Stimulated activated naive CD8-positive, alpha-beta T cell treated with anti-CD3 and anti-CD28 coated beads, Interleukin-15, Interleukin-2, amounts not matched to agents 100 ng/mL and 50 ng/mL, for 24 hours (primary cell): Measurements from ENCODE around the gene FOXP4.

ENCODE experiments used
- H3K27ac Mint-ChIP-seq: one replicate; pipeline ENCODE4 v1.8.0; 2021; ENCODE audit warnings: mild to moderate bottlenecking, mixed read lengths
- H3K27me3 Mint-ChIP-seq: one replicate; pipeline ENCODE4 v1.8.0; 2021; ENCODE audit warnings: mixed read lengths
- H3K36me3 Mint-ChIP-seq: one replicate; pipeline ENCODE4 v1.8.0; 2021; ENCODE audit warnings: low read depth, mixed read lengths
- H3K4me1 Mint-ChIP-seq: one replicate; pipeline ENCODE4 v1.8.0; 2021; ENCODE audit warnings: low read depth, mixed read lengths
- H3K4me3 Mint-ChIP-seq: one replicate; pipeline ENCODE4 v1.8.0; 2021; ENCODE audit warnings: mild to moderate bottlenecking, mixed read lengths
- H3K9me3 Mint-ChIP-seq: one replicate; pipeline ENCODE4 v1.8.0; 2021; ENCODE audit warnings: mixed read lengths

FOXP4 gene

DNA sequence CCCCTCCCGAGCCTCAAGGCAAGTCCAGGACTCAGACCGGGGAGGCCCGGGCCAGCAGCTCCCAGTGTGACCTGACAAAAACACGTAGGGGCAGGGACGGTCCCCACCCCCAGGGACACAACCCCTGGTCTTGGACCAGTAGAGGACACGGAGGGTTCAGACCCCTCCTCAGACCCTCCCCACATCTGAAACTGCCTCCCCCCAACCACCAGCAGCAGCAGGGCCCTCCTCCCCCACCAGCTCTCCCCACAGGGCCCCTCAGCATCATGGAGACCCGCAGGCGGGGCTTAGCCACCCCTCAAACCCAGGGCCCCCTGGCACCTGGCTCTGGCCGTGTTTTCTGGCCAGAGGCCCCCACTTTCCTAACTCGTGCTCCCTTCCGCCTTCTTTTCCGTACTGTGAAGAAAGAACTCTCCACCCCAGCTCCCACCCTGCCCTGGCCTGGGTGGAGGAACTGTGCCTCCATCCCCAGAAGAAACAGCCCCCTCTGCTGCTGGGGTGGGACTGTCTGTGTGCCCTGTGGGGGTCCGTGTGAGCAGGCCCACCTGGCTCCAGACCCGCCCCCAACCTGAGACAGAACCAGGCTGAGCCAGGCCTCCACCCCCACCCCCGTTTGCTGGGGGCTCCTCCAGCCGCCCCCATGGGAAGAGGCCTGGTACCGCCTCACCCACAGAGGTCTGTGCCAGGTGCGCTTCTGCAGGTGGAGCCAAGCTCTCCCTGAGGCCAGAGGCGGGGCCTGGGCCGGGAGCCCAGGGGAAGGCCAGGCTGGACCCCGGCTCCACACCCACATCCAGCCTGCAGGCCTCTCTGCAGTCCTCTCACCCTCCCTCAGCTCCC lies 53.1 kb downstream of the FOXP4 start:
- Mint-ChIP-seq H3K27ac (no peak overlapping the region), H3K9me3 (no peaks in the 10 kb centered on the region)

DNA sequence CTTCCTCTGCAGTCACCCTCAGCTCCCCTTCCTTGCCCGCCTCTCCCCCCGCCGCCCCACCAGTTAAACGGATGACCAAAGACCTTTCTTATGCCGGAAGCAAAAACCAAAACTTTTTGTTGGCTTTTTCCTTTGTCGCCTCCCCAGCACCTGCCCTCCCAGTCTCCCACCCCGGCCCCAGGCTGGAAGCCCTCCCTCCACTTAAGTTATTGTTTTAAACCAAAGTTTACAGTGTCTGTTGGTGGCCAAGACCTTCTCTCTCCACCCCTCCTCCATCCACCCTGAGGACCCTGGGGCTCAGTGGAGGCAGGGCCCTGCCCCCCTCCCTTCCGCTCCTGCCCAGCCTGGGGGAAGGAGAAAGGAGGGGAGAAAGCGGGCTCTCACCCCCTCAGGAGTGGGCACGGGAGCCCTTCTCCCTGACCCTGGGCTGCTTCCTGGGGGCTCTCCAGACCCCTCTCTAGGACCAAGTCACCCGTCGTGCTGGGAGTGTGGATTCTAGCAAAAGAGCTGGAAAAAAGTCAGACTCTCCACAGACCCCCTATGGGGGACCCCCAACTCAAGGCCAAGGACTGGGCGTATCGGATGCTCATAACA lies 53.8 kb downstream of the FOXP4 start:
- Mint-ChIP-seq H3K27ac (no peak overlapping the region), H3K36me3 (no peaks in the 10 kb centered on the region), H3K9me3 (no peaks in the 10 kb centered on the region), H3K4me1 (no peaks in the 10 kb centered on the region), H3K4me3 (no peak overlapping the region), H3K27me3 (peaks cover 7% of the 10 kb centered on the region)

More for the DNA sequence above, 53.1 kb downstream of the FOXP4 start:
- Mint-ChIP-seq H3K4me1 (no peaks in the 10 kb centered on the region), H3K27me3 (peaks cover 7% of the 10 kb centered on the region), H3K36me3 (no peaks in the 10 kb centered on the region), H3K4me3 (no peak overlapping the region)

DNA sequence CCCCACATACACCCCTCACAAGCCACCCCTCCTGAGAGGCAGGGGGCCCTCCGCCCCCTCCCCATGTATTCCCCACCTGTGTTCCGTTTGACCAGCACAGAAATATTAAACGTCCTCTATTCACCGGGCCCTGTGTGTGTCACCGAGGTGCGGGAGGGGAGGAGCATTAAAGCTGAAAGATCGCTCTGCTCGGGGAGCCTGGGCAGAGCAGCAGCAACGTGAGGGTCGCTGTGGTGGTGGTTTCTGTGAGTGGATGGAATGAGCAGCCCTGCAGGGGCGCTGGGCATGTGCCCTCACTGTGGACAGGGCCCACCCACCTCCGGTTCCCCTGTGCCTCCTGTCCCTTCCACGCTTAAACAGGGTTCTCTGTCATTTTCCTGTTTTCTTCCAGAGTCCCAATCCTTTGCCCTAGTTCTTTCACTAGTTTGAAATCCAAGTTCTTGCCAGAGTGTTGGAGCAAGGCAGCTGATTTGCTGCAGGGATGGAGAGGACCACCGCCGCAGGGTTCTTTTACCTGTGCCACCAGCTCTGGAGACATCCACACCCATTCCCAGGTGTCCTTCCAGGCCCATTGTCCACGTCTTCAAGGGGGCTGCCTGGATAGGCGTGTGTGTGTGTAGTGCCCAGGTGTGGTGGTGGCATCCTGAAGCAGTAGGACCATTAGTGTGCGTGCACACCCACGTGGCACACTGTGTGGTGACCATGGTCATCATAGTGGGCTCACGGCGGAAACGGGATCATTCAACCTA lies 54.5 kb downstream of the FOXP4 start:
- Mint-ChIP-seq H3K27me3 (peaks cover 7% of the 10 kb centered on the region), H3K4me1 (no peaks in the 10 kb centered on the region), H3K9me3 (no peaks in the 10 kb centered on the region), H3K4me3 (no peak overlapping the region), H3K36me3 (no peaks in the 10 kb centered on the region), H3K27ac (no peak overlapping the region)

DNA sequence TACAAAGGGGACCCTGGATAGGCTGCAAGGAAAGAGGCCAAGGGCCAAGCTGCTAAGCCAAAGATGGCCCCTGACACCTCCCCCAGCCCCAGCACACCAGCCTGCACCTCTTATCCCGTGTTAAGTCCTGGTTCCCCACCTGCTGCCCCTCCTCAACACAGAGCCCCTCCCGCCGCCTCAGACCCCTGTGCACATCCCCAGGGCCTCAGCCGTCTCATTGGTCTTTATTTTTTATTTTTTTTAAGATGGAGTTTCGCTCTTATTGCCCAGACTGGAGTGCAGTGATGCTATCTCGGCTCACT lies 55.0 kb downstream of the FOXP4 start:
- H3K9me3 Mint-ChIP-seq, result no peaks in the 10 kb centered on the region
- H3K36me3 Mint-ChIP-seq, result no peaks in the 10 kb centered on the region
- H3K4me1 Mint-ChIP-seq, result no peaks in the 10 kb centered on the region
- H3K4me3 Mint-ChIP-seq, result no peak overlapping the region
- H3K27ac Mint-ChIP-seq, result no peak overlapping the region
- H3K27me3 Mint-ChIP-seq, result peaks cover 7% of the 10 kb centered on the region

DNA sequence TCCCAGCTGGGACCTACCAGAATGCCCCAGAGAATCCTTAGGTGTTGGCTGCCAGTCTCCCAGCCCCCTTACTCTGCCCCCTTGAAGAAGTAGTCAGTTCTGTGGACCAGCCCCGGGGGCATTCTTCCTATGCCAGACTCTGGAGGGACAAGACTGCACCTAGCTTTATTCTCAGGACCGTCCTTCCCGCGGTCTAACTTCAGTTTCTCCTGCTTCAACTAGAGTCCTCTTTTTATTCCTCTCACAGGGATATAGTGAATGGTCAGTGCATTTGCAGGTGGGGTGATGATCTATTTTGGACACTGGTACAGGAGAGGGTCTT lies 56.2 kb downstream of the FOXP4 start:
- Mint-ChIP-seq H3K4me1 (no peaks in the 10 kb centered on the region), H3K4me3 (no peak overlapping the region), H3K36me3 (no peaks in the 10 kb centered on the region), H3K27ac (no peak overlapping the region), H3K27me3 (peaks cover 7% of the 10 kb centered on the region), H3K9me3 (no peaks in the 10 kb centered on the region)

DNA sequence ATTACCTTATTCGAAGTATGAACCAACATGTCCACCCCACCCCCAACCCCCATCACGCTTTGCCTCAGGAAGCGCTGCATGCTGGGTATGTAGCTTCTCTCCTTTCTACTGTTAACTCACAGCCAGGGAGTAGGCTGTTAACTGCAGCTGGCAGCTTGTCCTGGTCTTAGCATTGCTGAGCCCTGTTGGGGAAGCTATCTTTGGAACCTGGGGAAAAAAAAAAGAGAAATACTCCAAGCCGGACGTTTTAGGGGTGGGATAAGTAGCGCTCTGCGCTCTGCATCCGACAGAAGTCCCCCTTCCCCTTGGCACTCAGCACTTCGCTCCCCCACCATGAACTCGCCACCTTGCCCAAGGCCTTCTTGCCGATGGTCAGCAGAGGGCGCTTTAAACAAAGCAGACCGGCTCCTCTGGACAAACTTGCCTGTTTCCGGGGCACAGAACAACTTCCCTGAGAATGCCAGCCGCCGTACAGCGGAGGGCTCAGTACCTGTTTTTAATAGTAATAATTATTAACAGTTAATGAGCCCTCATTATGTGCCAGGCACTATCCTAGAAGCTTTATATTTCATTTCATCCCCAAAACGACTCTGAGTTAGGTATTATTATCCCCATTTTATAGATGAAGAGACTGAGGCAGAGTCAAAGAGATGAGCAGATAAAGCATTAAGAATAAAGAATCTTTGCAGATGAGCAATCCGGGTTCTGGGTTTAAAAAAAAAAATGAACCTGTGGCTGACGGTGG lies 56.9 kb downstream of the FOXP4 start:
- Mint-ChIP-seq H3K36me3 (no peaks in the 10 kb centered on the region), H3K9me3 (no peaks in the 10 kb centered on the region), H3K27ac (no peak overlapping the region), H3K27me3 (peaks cover 7% of the 10 kb centered on the region), H3K4me3 (no peak overlapping the region), H3K4me1 (no peaks in the 10 kb centered on the region)

DNA sequence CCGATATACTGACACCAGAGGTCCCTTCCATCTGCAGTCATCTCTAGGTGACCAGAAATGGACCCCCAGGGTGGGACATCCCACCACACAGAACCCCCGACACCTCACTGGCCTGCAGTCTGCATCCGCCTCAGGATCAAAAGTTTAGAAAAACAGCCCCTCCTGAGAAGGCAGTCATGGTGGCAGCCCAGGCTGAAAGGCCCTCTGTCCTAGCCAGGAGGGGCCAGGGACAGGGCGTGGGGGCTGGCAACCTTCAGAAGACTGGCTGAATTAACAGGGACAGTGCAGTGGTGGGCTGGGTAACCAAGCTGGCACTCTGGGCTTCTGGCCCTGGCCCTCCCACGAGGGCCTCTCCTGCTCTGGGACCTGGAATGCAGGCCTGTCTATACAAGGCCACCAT lies 57.8 kb downstream of the FOXP4 start:
- no peaks in the 10 kb centered on the region for H3K4me1 Mint-ChIP-seq
- H3K36me3 Mint-ChIP-seq, result no peaks in the 10 kb centered on the region
- H3K9me3 Mint-ChIP-seq, result no peaks in the 10 kb centered on the region
- H3K27me3 Mint-ChIP-seq, result peaks cover 7% of the 10 kb centered on the region
- H3K27ac Mint-ChIP-seq, result no peak overlapping the region
- H3K4me3 Mint-ChIP-seq, result no peak overlapping the region

DNA sequence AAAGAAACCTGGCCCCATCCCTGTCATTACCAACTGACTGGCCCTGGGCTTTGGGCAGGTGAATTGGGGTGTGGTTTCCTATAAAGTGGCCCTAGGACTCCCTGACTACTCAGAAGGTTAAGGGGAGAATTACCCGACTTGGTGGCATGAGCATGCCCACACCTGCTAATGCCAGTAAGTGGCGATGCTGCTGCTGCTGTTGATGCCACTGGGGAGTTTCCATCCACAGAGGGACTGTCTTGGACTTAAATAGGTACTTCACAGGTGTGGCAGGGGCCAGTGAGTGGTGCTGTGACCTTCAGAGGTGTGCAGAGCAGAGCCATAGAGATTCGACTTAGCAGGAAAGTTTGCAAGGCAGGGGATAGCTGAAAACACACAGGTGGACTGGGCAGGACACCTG lies 59.5 kb downstream of the FOXP4 start:
- Mint-ChIP-seq H3K9me3 (no peaks in the 10 kb centered on the region), H3K36me3 (no peaks in the 10 kb centered on the region), H3K27ac (no peak overlapping the region), H3K27me3 (peaks cover 7% of the 10 kb centered on the region), H3K4me3 (no peak overlapping the region), H3K4me1 (no peaks in the 10 kb centered on the region)

DNA sequence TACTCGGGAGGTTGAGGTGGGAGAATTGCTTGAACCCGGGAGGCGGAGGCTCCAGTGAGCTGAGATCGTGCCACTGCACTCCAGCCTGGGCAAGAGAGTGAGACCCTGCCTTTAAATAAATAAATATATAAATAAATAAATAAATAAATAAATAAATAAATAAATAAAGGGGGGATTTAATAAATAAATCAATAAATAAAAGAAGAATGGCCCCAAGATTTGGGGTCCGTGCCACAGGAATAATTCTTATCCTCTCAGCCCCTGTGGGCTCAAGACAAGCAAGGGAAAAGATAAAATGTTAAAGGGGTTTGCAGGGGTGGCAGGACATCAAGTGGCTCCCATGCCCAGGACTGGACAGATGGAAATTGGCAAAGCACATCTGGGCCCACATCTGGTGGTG lies 60.9 kb downstream of the FOXP4 start:
- no peaks in the 10 kb centered on the region for H3K9me3 Mint-ChIP-seq
- no peaks in the 10 kb centered on the region for H3K36me3 Mint-ChIP-seq
- no peak overlapping the region for H3K4me3 Mint-ChIP-seq
- H3K27ac Mint-ChIP-seq, result no peak overlapping the region
- no peaks in the 10 kb centered on the region for H3K4me1 Mint-ChIP-seq
- peaks cover 7% of the 10 kb centered on the region for H3K27me3 Mint-ChIP-seq

DNA sequence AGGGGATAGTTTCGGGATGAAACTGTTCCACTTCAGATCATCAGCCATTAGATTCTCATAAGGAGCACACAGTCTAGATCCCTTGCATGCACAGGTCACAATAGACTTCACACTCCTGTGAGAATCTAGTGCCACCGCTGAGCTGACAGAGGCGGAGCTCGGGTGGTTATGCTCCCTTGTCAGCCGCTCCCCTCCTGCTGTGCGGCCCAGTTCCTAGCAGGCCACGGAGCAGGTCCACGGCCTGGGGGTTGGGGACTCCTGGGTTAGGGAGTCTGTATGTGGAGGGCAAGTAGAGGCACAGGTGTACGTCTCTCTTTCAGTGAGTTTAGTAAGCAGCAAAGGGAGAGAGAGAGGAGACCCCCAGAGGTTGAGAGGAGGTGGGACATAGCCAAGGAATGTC lies 61.6 kb downstream of the FOXP4 start:
- Mint-ChIP-seq H3K9me3 (no peaks in the 10 kb centered on the region), H3K27ac (no peak overlapping the region), H3K4me3 (no peak overlapping the region), H3K4me1 (no peaks in the 10 kb centered on the region), H3K27me3 (peaks cover 8% of the 10 kb centered on the region), H3K36me3 (peaks cover 4% of the 10 kb centered on the region)

DNA sequence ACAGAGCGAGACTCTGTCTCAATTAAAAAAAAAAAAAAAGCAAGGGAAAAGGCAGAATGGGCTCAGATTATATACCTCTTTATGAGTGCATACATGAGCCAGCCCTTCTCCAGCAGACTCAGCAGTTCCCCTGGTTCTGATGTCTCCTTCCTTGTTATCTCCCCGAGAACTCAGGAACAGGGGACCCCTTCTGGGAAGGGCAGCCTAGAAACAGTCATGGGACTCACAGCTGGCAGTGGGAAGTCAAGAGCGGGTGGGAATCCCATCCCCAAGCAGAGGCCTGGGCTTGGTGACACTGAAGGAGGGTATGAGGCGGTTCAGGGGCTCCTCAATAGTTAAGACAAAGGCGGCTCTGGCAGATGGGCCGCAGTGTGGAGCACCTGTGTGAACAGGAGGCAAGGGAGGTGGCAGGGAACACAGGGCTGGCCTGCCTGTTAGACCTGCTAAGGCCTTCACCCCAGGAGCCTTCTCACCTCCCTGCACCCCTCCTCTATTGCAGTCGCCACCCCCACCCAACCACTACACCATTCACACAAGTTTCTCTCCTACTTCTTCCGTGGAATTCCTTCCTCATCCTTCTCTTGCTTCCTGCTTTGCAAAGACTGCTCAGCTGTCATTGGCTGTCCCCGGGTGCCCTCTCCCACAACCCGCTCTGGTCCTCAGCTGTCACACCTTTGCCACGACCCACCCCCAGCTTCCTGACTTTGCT lies 62.4 kb downstream of the FOXP4 start:
- H3K9me3 Mint-ChIP-seq, result no peaks in the 10 kb centered on the region
- H3K4me3 Mint-ChIP-seq, result no peak overlapping the region
- peaks cover 10% of the 10 kb centered on the region for H3K27me3 Mint-ChIP-seq
- no peaks in the 10 kb centered on the region for H3K4me1 Mint-ChIP-seq
- no peak overlapping the region for H3K27ac Mint-ChIP-seq
- peaks cover 4% of the 10 kb centered on the region for H3K36me3 Mint-ChIP-seq

DNA sequence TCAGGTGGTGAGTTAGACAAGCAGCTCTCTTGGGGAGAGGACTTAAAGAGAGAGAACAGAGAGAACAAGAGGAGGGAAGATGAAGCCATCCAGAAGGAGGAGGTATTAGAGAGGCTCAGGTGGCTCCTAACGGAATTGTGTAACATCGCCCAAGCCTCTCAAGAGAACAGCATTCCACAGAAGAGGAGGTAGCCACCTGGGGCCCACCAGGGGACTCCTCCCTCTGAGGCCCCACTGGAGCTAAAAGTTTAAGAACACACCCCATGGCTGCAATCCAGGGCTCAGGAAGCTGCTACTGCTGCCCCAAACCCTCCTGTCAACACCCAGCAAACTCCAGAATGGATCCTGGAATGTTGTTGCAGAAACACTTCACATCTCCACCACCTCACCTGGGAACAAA lies 68.5 kb downstream of the FOXP4 start:
- Mint-ChIP-seq H3K27ac (no peak overlapping the region), H3K9me3 (no peaks in the 10 kb centered on the region), H3K4me1 (no peaks in the 10 kb centered on the region), H3K27me3 (peaks cover 18% of the 10 kb centered on the region), H3K4me3 (no peak overlapping the region), H3K36me3 (peaks cover 4% of the 10 kb centered on the region)

DNA sequence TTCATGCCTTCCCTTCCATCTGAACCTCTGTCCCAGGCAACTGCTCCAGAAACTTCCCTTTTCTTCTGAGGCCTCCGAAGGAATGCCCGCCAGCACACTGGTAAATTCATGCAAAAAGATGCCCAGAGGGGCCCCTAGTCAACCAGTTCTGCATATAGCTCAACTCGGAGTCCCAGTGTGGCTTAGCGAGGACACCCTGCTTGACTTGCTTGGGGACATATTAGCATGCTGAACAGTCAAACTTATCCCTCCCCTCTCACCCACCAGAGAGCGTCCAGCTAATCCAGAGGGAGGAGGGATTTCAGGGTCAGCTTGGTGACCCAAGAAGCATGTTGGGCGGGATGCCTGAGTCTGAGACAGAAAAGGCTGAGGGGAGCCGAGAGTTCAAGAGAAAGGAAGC lies 69.1 kb downstream of the FOXP4 start:
- Mint-ChIP-seq H3K36me3 (peaks cover 4% of the 10 kb centered on the region), H3K27ac (no peak overlapping the region), H3K9me3 (no peaks in the 10 kb centered on the region), H3K4me3 (no peak overlapping the region), H3K27me3 (peaks cover 18% of the 10 kb centered on the region), H3K4me1 (no peaks in the 10 kb centered on the region)

DNA sequence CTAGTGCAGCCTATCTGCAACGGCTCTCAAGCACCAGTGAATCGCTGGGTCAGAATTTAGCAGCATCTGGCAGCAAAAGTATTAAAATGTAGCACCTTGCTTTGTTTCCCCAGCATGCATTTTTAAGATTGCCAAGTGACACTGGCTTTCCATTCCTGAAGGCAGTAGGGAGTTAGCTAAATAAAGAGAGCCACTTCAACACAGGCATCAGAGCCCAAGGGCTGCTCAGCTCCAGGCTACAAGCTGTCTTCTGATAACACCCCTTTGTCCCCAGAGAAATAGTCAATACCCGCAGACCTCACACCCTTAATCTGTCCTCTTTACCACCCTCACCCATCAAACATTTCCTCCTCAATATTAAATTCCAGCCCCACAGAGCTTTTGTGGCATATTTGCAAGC lies 72.4 kb downstream of the FOXP4 start:
- Mint-ChIP-seq H3K4me1 (no peaks in the 10 kb centered on the region), H3K36me3 (no peaks in the 10 kb centered on the region), H3K4me3 (no peak overlapping the region), H3K27ac (no peak overlapping the region), H3K27me3 (peaks cover 21% of the 10 kb centered on the region), H3K9me3 (peaks cover 12% of the 10 kb centered on the region)
